Retinal pigment epithelial cell (primary cell): Measurements from ENCODE around the gene BCAP31.
"Not testable (repeated sequence)": the region's sequence is repeated elsewhere in the genome, so short reads cannot be mapped to it uniquely, and the experiment has no call there.

Source experiments
- DNase-seq: peaks from one replicate; pipeline ENCODE4 v3.0.0-alpha.2; 2010; ENCODE audit warnings: low read depth
- H3K4me3 ChIP-seq: 2 replicates; pipeline ENCODE4 v1.5.1; 2011; ENCODE audit warnings: mild to moderate bottlenecking, low read length, control low read depth, moderate library complexity
- CTCF ChIP-seq: conservative IDR thresholded peaks from 2 replicates; pipeline ENCODE4 v1.5.1; 2011; ENCODE audit warnings: low read depth, low read length, control low read depth, inconsistent platforms

The BCAP31 gene

GRCh38 chrX:153692003-153692402, 32.2 kb downstream of the BCAP31 start:
- no peak for TF ChIP-seq CTCF
- DNase-seq: no peak
- no peak overlapping the region for H3K4me3 ChIP-seq

- not testable (repeated sequence) for H3K4me3 ChIP-seq
These were observed 33.0 kb downstream of the BCAP31 start for GRCh38 chrX:153691032-153691827.

GRCh38 chrX:153690466-153690865, 33.7 kb downstream of the BCAP31 start:
- TF ChIP-seq CTCF: no peak
- DNase-seq: no peak
- H3K4me3 ChIP-seq: peak overlapping the region; percentile 48

More at GRCh38 chrX:153691032-153691827, 33.0 kb downstream of the BCAP31 start:
- not testable (repeated sequence) for DNase-seq

GRCh38 chrX:153689654-153690465, 34.3 kb downstream of the BCAP31 start:
- TF ChIP-seq CTCF: peak; percentile 48
- H3K4me3 ChIP-seq: peak overlapping the region; percentile 48
- no peak for DNase-seq

GRCh38 chrX:153688911-153689590, 35.1 kb downstream of the BCAP31 start:
- TF ChIP-seq CTCF: no peak

GRCh38 chrX:153688506-153688905, 35.7 kb downstream of the BCAP31 start:
- TF ChIP-seq CTCF: no peak
- no peak for DNase-seq
- peak overlapping the region; percentile 42 for H3K4me3 ChIP-seq

More at GRCh38 chrX:153688911-153689590, 35.1 kb downstream of the BCAP31 start:
- no peak for DNase-seq
- H3K4me3 ChIP-seq: peak overlapping the region; percentile 48

GRCh38 chrX:153688071-153688470, 36.1 kb downstream of the BCAP31 start:
- no peak overlapping the region for H3K4me3 ChIP-seq
- TF ChIP-seq CTCF: no peak
- DNase-seq: no peak
